SK-N-MC (cell line): ENCODE results near the gene DCTN3.

Source experiments
- EZH2 ChIP-seq: fragments of 200-600 bp; sonication (generic); IDR thresholded peaks from one replicate; pipeline ENCODE4 v1.6.1; 2017; ENCODE audit warnings: antibody characterized with exemption
- POLR2AphosphoS5 ChIP-seq: IDR thresholded peaks from 2 replicates; pipeline ENCODE4 v1.6.1; 2012; ENCODE audit warnings: mild to moderate bottlenecking, low read depth, low read length, borderline replicate concordance

- no peak for TF ChIP-seq POLR2AphosphoS5
- TF ChIP-seq EZH2, result no peak
Observed at GRCh38 chr9:34644766-34645314, 24.5 kb upstream of the DCTN3 start.
